GM21367 (cell line): Measurements from ENCODE around the gene GARIN1A.
"Not testable (repeated sequence)": the region's sequence is repeated elsewhere in the genome, so short reads cannot be mapped to it uniquely, and the experiment has no call there.

Source experiments
- ATAC-seq: cut with Tn5 transposase; IDR thresholded peaks from one replicate; pipeline ENCODE4 v1.9.1; 2021; ENCODE audit not compliant: unreplicated experiment

GARIN1A gene

GRCh38 chr7:128671992-128672391, at the start of gene GARIN1A:
GARIN1A (plus strand) TSS chr7:128672292; CDS start chr7:128672398, 106 bp downstream.
- ATAC-seq: no peak

- not testable (repeated sequence) for ATAC-seq
Observed at GRCh38 chr7:128627124-128627523, 45.0 kb upstream of the GARIN1A start.

- not testable (repeated sequence) for ATAC-seq
Observed at GRCh38 chr7:128633915-128634314, 38.2 kb upstream of the GARIN1A start.

- ATAC-seq: not testable (repeated sequence)
Observed at GRCh38 chr7:128645206-128645605, 26.9 kb upstream of the GARIN1A start.

GRCh38 chr7:128645844-128646243, 26.2 kb upstream of the GARIN1A start:
- not testable (repeated sequence) for ATAC-seq

GRCh38 chr7:128646877-128647276, 25.2 kb upstream of the GARIN1A start:
- ATAC-seq: not testable (repeated sequence)

- ATAC-seq: not testable (repeated sequence)
Observed at GRCh38 chr7:128651096-128651495, 21.0 kb upstream of the GARIN1A start.

- not testable (repeated sequence) for ATAC-seq
Observed at GRCh38 chr7:128652606-128653005, 19.5 kb upstream of the GARIN1A start.

- ATAC-seq: not testable (repeated sequence)
Observed at GRCh38 chr7:128653197-128653596, 18.9 kb upstream of the GARIN1A start.

- ATAC-seq: not testable (repeated sequence)
Observed at GRCh38 chr7:128654080-128654479, 18.0 kb upstream of the GARIN1A start.

- not testable (repeated sequence) for ATAC-seq
Observed at GRCh38 chr7:128654501-128654900, 17.6 kb upstream of the GARIN1A start.

GRCh38 chr7:128658428-128658827, 13.7 kb upstream of the GARIN1A start:
- not testable (repeated sequence) for ATAC-seq

GRCh38 chr7:128660596-128660995, 11.5 kb upstream of the GARIN1A start:
- ATAC-seq: no peak

- ATAC-seq: no peak
Observed at GRCh38 chr7:128661446-128661845, 10.6 kb upstream of the GARIN1A start.

GRCh38 chr7:128662091-128662490, 10.0 kb upstream of the GARIN1A start:
- no peak for ATAC-seq

GRCh38 chr7:128663223-128663622, 8.9 kb upstream of the GARIN1A start:
- ATAC-seq: not testable (repeated sequence)

- no peak for ATAC-seq
Observed at GRCh38 chr7:128665057-128665456, 7.0 kb upstream of the GARIN1A start.

- ATAC-seq: no peak
Observed at GRCh38 chr7:128666200-128666599, 5.9 kb upstream of the GARIN1A start.

GRCh38 chr7:128672927-128673517, 930 bp downstream of the GARIN1A start:
- no peak for ATAC-seq

GRCh38 chr7:128673571-128673970, 1.5 kb downstream of the GARIN1A start:
- no peak for ATAC-seq

GRCh38 chr7:128676665-128677064, 4.6 kb downstream of the GARIN1A start:
- ATAC-seq: no peak

- ATAC-seq: no peak
Observed at GRCh38 chr7:128679920-128680319, 7.8 kb downstream of the GARIN1A start.
